ENCODE measurements around the gene CNOT1. TPM values are rescaled to one million over a fixed set of nuclear protein-coding genes. Genes with fewer than 3 reads are reported as not detected.
A peak's percentile ranks its signal among the peaks of the same experiment; 100 is the strongest.

CNOT1 gene
- polyA plus RNA-seq (52.9 and 66.2 TPM in 2 replicates), polyA minus RNA-seq (128 and 153 TPM in 2 replicates)

- no peaks in the 10 kb centered on the region for H3F3A ChIP-seq (ENCODE audit: insufficient read depth, low read length, poor library complexity, severe bottlenecking)
- H3K79me2 ChIP-seq (replicated peaks; ENCODE audit: insufficient read depth, low read length): peaks cover 40% of the 10 kb centered on the region
- H3K9me3 ChIP-seq (ENCODE audit: low read length): no peaks in the 10 kb centered on the region
- H3K4me3 ChIP-seq (ENCODE audit: low read length): peak within 1 kb of the TSS; percentile 88
- H3K27ac ChIP-seq (ENCODE audit: low read length): peak within 1 kb of the TSS; percentile 93
- TF ChIP-seq, protein P1, sequence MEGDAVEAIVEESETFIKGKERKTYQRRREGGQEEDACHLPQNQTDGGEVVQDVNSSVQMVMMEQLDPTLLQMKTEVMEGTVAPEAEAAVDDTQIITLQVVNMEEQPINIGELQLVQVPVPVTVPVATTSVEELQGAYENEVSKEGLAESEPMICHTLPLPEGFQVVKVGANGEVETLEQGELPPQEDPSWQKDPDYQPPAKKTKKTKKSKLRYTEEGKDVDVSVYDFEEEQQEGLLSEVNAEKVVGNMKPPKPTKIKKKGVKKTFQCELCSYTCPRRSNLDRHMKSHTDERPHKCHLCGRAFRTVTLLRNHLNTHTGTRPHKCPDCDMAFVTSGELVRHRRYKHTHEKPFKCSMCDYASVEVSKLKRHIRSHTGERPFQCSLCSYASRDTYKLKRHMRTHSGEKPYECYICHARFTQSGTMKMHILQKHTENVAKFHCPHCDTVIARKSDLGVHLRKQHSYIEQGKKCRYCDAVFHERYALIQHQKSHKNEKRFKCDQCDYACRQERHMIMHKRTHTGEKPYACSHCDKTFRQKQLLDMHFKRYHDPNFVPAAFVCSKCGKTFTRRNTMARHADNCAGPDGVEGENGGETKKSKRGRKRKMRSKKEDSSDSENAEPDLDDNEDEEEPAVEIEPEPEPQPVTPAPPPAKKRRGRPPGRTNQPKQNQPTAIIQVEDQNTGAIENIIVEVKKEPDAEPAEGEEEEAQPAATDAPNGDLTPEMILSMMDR (IDR thresholded peaks at IDR 0.05; ENCODE audit: poor library complexity, severe bottlenecking): peak; percentile 49
- TF ChIP-seq EZH2 (IDR thresholded peaks at IDR 0.05; ENCODE audit: borderline replicate concordance, insufficient read depth, low read length, poor library complexity, severe bottlenecking): no peak
- TF ChIP-seq SMC3 (conservative IDR thresholded peaks at IDR 0.05; ENCODE audit: poor library complexity): no peak
- TF ChIP-seq EP300 (conservative IDR thresholded peaks at IDR 0.05; ENCODE audit: poor library complexity, severe bottlenecking): peak; percentile 48
- no peak for TF ChIP-seq RAD21 (conservative IDR thresholded peaks at IDR 0.05)
- TF ChIP-seq, protein P2, sequence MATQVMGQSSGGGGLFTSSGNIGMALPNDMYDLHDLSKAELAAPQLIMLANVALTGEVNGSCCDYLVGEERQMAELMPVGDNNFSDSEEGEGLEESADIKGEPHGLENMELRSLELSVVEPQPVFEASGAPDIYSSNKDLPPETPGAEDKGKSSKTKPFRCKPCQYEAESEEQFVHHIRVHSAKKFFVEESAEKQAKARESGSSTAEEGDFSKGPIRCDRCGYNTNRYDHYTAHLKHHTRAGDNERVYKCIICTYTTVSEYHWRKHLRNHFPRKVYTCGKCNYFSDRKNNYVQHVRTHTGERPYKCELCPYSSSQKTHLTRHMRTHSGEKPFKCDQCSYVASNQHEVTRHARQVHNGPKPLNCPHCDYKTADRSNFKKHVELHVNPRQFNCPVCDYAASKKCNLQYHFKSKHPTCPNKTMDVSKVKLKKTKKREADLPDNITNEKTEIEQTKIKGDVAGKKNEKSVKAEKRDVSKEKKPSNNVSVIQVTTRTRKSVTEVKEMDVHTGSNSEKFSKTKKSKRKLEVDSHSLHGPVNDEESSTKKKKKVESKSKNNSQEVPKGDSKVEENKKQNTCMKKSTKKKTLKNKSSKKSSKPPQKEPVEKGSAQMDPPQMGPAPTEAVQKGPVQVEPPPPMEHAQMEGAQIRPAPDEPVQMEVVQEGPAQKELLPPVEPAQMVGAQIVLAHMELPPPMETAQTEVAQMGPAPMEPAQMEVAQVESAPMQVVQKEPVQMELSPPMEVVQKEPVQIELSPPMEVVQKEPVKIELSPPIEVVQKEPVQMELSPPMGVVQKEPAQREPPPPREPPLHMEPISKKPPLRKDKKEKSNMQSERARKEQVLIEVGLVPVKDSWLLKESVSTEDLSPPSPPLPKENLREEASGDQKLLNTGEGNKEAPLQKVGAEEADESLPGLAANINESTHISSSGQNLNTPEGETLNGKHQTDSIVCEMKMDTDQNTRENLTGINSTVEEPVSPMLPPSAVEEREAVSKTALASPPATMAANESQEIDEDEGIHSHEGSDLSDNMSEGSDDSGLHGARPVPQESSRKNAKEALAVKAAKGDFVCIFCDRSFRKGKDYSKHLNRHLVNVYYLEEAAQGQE (IDR thresholded peaks at IDR 0.05; ENCODE audit: borderline replicate concordance): peak; percentile 83
- TF ChIP-seq POLR2AphosphoS5 (IDR thresholded peaks at IDR 0.05): peak; percentile 83
- peak; percentile 72 for TF ChIP-seq MXI1 (conservative IDR thresholded peaks at IDR 0.05; ENCODE audit: poor library complexity, severe bottlenecking)
- TF ChIP-seq TAF1 (IDR thresholded peaks at IDR 0.05; ENCODE audit: low read depth): peak; percentile 87
- H3K9ac ChIP-seq (ENCODE audit: low read length): peak within 1 kb of the TSS; percentile 94
- H4K20me1 ChIP-seq (ENCODE audit: insufficient read depth): no peaks in the 10 kb centered on the region
- H3K4me2 ChIP-seq (ENCODE audit: low read length): peak within 1 kb of the TSS; percentile 98
- peak within 1 kb of the TSS; percentile 86 for H2AFZ ChIP-seq (ENCODE audit: low read depth, low read length)
- H3K27me3 ChIP-seq (ENCODE audit: insufficient read depth, low read depth, low read length): no peaks in the 10 kb centered on the region
- H3K9me2 ChIP-seq (ENCODE audit: insufficient read depth, low read length): no peaks in the 10 kb centered on the region
- H3K36me3 ChIP-seq (ENCODE audit: insufficient read depth, low read length): no peaks in the 10 kb centered on the region
These were observed at the start of gene CNOT1 for GRCh38 chr16:58629733-58630640. Gene CNOT1, minus strand, starts transcription at chr16:58629826. Its CDS starts 30,489 bp downstream, at chr16:58599337.

DNA sequence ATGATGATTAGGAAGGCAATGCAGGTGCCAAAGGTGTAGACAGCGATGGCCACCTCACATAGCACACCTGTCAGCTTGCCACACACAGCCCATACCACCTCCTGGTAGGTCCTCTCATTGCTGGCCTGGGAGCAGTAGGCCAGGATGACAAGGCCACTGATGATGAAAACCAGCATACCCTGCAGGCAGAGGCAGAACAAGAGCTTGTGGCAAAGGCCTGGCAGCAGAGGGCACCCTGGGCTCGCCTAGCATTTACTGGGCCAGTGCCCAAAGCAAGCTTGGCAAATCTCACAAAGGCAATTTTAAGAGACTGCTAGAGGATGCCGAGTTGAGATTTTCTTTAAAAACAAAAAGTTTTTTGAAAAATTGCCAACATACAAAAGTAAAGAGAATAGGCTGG, 49.1 kb upstream of the CNOT1 start:
- Histone ChIP-seq H3K79me2 (replicated peaks; ENCODE audit: insufficient read depth, low read length) (no peaks in the 10 kb centered on the region), H2AFZ (ENCODE audit: low read depth, low read length) (no peak overlapping the region), H3F3A (ENCODE audit: insufficient read depth, low read length, poor library complexity, severe bottlenecking) (no peaks in the 10 kb centered on the region), H3K36me3 (ENCODE audit: insufficient read depth, low read length) (no peaks in the 10 kb centered on the region), H3K4me2 (ENCODE audit: low read length) (no peak overlapping the region), H3K9ac (ENCODE audit: low read length) (no peak overlapping the region), H4K20me1 (ENCODE audit: insufficient read depth) (no peaks in the 10 kb centered on the region), H3K27me3 (ENCODE audit: insufficient read depth, low read depth, low read length) (no peaks in the 10 kb centered on the region), H3K9me2 (ENCODE audit: insufficient read depth, low read length) (no peaks in the 10 kb centered on the region), H3K27ac (ENCODE audit: low read length) (no peak overlapping the region), H3K9me3 (ENCODE audit: low read length) (no peaks in the 10 kb centered on the region), H3K4me3 (ENCODE audit: low read length) (no peak overlapping the region)
- TF ChIP-seq TAF1 (IDR thresholded peaks at IDR 0.05; ENCODE audit: low read depth): no peak
- TF ChIP-seq RAD21 (conservative IDR thresholded peaks at IDR 0.05): no peak
- TF ChIP-seq EP300 (conservative IDR thresholded peaks at IDR 0.05; ENCODE audit: poor library complexity, severe bottlenecking): no peak
- no peak for TF ChIP-seq SMC3 (conservative IDR thresholded peaks at IDR 0.05; ENCODE audit: poor library complexity)
